HG03139 (cell line): Measurements from ENCODE around the gene NUDC.
A peak's percentile ranks its signal among the peaks of the same experiment; 100 is the strongest.
"Not testable (repeated sequence)": the region's sequence is repeated elsewhere in the genome, so short reads cannot be mapped to it uniquely, and the experiment has no call there.

Experiments
- ATAC-seq: cut with Tn5 transposase; IDR thresholded peaks from one replicate; pipeline ENCODE4 v1.9.1; 2021; ENCODE audit not compliant: unreplicated experiment

The NUDC gene

DNA sequence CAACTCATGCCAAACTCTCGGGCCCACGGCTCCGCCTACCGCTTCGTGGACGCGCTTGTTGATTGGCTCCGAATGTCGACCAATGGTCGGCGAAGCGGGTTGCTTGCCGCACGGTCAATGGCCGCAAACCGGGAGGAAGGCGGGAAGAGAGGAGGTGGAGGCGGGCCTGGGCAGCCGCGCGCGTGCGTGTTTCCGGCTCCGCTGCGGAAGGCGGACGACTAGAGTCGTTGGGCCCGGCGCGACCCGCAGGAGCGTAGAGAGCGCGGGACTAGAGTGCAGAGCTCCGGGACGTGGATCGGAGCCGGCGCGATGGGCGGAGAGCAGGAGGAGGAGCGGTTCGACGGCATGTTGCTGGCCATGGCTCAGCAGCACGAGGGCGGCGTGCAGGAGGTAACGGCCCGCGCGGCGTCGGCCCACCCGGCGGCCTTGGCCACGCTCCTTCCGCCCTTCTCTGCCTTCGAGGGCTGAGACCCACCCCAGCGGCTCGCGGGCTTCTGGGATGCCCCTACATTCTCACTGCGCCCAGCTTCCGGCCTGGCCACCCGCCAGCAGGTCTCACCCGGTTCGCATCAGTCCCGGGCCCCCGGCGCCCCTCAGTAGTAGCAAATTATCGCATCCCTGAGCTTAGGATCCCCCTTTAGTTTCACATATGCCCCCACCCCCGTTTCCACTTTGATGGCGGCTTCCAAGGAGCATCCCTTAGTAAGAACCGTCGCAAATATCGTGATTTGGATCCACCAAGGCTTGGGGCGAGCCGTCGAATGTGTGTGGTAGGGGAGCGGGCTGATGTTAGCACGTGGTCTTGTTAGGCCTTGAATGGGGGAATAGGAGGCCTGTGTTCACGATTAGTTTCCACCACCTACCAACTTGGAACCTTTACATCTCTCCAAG lies at the start of gene NUDC:
Gene NUDC, plus strand, starts transcription at position 204 of the 891 bp plus-strand sequence. Its CDS starts 106 bp downstream, at position 310.
- peak; percentile 95 for ATAC-seq

DNA sequence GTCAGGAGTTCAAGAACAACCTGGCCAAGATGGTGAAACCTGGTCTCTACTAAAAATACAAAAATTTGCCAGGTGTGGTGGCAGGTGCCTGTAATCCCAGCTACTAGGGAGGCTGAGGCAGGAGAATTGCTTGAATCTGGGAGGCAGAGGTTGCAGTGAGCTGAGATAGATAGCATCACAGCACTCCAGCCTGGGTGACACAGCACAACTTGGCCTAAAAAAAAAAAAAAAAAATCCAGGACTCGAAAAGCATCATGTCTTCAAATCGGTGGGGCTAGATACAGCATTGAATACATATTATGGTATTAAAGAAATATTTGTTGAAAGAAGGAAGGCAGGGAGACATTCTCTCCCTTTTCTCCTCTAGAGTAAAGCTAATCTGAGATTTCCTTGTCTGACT lies 48.4 kb upstream of the NUDC start:
- not testable (repeated sequence) for ATAC-seq

DNA sequence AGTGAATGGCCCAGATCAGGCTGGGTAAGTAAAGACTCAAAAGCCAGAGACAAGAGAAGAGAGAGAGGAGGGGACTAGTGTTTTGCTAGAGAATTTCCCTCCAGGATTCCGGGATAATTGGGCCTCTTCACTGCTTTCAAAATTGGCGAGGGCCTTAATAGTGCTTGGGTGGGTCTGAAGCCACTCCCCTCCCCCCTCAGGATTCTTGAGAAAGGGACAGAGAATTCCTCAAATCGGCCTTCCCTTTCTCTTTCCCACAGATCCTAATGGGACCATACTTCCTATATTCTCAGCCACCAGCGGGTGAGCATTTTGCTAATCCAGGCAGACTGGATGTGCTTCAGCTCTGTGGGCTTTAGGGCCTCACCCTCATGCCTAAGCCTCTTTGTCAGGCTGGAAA lies 46.6 kb upstream of the NUDC start:
- no peak for ATAC-seq

DNA sequence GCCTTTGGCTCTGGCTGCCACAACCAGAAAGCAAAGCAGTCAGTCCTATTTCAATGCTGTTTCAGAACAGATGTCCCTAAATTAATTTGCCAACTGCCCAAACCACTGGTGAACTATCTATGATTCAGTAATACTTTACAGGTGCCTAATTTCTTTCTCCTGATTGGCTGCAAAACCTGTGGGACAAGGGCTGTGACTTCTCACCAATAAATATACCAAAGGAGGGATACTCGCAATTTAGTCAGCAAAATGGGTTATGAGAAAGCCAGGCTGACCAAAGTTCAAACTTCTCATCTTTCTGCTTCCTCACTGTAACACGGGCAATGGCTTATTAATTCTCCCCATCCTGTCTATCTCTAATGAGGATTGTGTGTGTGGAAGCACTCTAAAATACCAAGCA lies 44.2 kb upstream of the NUDC start:
- ATAC-seq: no peak

DNA sequence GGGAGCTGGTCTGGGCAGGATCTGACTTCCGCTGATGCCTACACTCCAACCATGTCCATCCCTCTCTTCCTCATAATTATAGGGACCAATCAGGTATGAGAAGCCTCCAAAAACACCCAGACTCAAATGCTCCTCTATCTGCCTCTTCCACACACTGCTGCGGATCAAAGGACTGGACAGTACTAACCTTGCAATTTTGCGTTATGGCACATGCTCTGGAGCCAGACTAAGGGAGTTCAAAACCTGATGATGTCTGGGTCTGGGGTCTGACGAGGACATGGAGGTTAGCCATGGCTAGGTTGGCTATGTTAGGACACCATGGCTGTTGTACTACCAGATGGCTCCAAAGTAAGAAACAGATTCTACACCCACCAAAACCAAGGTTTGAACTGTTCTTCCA lies 41.8 kb upstream of the NUDC start:
- ATAC-seq: no peak

DNA sequence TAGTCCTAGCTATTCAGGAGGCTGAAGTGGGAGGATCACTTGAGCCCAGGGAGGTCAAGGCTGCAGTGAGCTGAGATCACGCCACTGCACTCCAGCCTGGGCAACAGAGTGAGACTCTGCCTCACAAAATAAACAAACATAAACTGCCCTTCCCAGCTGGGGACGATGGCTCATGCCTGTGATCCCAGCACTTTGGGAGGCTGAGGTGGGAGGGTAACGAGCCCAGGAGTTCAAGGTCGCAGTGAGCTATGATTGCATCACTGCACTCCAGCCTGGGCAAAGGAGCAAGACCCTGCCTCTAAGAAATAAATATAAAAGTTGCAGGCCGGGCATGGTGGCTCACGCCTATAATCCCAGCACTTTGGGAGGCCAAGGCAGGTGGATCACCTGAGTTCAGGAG lies 39.9 kb upstream of the NUDC start:
- ATAC-seq: not testable (repeated sequence)

DNA sequence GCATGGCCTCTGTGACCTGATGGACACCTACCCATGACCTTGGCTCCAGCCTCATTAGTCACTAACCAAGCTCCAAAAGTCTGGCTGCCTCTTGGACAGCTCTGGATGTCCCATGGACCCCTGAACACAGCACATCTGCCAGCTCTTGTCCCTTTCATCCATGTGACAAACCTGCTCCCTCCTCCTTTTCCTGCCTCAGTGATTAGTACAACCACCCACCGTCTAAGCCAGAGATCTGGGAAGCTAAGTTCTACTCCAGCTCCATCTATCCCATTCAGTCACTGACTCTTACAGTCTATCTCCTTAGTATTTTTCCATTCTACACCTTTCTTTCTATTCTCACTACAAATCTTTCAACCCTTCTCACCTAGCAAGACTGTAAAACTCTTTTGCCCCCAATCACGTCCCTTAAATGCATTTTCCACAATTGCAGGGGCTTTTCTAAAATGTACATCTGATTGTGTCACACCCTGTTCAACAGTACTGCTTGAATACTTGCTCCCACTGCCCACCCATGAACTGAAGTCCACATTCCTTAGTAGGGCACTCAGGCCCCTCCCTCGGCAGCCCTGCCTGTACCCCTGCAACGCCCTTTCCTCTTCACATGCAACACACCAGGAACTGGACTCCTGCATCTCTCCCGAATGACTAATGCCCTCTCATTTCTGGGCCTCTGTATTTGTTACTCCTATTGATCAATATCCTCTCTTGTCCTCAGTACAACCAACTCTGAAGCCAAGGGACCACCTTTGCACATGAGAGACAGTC lies 38.7 kb upstream of the NUDC start:
- no peak for ATAC-seq

DNA sequence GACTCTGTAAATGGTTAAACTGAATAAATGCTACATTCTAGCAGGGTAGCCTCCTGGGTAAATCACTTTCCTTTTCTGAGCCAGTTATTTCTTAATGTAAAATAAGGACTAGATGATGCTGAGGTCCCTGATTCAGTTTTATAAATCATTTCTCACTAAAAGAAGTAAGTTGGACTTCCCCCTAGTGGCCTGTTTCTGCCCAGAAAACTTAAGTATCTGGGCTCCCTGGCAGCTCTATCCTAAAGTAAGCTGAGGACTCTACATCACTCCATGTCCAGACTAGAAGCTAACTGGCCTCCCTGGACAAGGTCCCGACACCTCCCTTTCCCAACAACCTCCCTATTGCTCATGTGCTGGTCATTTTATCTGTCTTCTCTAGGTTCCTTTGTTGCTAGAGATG lies 34.4 kb upstream of the NUDC start:
- ATAC-seq: no peak

DNA sequence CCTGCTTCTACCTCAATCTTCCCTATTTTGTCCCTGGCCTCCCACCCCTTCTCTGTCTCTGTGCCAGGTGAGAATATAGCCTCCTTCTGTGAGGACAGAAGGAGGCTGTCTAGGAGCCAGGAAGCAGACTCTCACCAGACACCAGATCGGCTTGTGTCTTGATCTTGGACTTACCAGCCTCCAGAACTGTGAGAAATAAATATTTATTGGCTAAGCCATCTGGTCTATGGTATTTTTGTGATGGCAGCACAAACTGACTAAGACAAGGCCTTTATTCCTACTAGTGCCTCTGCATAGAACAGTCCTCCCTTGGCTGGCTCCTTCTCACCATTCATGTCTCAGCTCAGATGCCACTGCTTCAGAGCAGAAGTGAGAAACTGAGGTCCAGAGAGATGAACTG lies 33.3 kb upstream of the NUDC start:
- no peak for ATAC-seq

DNA sequence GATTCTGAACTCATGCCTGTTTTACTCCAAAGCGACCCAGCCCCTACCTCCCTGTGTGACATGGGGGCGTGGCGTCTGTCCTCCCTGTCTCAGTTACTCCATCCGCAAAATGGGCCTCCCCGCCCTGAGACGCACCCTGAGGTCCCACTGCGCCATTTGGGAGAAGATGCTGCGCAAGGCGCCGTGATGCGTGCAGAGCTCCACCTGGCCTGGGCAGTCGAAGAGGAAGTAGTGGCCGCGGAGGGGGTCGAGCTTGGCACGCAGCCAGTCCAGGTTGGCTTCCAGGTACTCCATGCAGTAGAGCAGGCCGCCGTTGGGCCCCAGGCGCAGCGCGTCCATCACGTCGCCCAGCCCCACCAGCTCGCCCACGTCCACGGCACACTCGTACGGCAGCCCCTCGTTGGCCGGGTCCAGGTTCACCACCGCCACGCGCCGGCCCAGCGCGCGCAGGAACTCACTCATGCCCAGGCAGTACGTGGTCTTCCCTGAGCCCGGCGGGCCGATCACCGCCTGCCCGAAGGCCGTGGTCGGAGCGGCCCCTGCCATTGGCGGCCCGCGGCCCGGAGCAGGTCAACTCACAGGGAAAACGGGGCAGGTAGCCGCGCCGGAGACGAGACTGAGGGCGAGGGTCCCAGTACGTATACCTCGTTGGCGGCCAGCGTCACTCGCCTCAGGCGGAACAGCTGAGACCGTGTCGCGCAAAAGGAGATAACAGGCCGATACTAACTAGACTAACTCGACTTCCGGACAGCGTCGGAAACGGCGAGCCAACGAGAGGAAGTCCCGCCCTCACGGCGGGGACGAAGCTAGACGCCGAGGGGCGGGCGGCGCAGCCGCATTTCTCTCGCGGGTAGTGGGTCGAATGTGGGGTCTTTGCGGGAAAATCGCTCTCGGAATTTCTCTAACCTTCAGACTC lies 31.7 kb upstream of the NUDC start, which contains the start of gene GPN2:
Gene GPN2, minus strand, starts transcription at position 733 of the 916 bp plus-strand sequence. Its CDS starts 187 bp downstream, at position 546.
- ATAC-seq: peak; percentile 81

DNA sequence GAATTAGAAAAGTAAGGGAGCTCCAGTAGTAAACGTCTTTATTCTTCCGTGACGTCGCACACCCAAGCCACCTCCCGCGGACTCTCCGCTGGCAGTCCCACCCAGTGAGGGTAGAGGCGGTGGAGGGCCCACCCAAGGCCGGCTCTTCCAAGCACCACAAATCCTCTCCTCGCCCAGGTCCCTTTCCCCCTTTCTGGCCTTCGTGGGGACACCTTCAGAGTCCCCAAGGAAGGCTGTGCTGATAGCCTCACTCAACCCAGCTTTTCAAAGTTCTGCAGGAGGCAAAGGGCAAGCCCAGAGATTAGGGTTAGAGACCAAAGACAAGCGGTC lies 31.1 kb upstream of the NUDC start:
- ATAC-seq: peak; percentile 17

DNA sequence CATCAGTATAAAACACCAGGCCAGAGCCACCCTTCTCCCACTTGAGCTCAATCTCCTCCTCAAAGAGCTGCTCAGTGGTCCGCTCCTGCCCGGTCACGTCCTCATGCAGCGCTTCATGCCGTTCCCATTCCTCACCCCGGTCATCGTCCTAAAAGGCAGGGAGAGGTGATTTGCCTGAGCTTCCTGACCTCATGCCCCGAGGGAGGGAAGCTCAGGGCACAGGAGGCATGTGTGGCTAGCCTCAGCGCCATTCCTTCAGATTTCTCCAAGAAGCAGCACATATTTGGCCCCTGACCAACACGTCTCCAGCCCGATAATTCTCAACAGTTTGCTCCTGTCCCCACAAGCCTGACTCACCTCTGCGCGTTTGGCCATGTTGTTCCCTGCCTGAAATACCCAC lies 27.3 kb upstream of the NUDC start:
- no peak for ATAC-seq

DNA sequence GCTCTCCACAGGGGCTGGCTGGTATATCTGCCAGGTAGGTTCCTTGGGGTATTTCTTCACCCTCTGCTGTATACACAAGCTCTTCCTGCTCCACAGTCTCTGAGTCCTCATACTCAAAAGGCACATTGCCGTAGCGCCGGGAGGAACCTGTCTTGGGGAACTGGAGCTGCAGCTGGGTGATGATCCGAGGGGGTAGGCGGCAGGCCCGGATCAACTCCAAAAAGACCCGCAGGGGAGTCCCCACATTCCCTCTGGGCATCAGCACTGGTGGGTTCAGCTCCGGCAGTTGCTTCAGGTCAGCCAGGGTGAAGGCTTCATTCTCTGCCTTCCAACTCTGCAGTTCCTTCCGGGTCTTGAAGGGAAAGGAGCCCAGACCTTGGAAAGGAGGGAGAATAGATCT lies 24.2 kb upstream of the NUDC start:
- ATAC-seq: no peak

DNA sequence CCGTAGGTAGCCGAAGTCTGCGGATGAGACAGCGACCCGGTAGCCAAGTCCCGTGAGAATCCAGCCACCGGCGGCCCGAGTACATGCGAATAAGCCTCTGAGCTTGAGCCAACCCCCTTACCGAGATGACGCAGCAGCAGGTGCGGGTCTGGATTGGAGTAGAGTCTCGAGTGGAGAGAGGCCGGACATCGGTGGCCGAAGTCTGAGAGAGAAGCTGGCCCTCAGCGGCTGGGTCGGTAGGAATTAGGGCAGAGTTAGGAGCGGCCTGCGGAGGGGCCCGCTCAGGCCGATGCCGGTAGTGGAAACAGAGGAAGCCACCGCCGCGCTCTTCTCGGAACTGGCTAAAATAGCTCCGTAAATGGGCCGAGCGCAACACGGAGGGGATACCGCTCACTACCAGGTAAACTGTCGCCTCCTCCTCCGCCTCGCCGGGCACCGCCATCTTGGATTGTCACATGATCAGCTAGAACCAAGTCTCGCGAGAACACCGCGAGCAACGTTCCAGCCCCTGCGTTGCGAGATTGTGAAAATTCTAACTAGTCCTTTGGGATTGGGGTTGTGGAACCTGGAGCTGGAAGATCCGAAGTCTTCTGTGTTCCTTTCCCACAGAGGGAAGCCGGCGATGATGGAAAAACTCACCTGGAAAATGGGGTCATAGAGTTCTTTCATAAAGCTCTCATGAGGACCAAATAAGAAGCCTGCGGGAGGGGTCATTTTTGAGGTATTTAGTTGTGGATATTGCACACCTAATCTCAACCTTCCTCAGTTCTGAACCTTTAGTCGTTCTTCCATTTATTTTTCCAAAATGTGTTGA lies 21.3 kb upstream of the NUDC start, which contains the start of gene GPATCH3:
Gene GPATCH3, minus strand, starts transcription at position 467 of the 814 bp plus-strand sequence. Its CDS starts 25 bp downstream, at position 442.
- peak; percentile 75 for ATAC-seq

DNA sequence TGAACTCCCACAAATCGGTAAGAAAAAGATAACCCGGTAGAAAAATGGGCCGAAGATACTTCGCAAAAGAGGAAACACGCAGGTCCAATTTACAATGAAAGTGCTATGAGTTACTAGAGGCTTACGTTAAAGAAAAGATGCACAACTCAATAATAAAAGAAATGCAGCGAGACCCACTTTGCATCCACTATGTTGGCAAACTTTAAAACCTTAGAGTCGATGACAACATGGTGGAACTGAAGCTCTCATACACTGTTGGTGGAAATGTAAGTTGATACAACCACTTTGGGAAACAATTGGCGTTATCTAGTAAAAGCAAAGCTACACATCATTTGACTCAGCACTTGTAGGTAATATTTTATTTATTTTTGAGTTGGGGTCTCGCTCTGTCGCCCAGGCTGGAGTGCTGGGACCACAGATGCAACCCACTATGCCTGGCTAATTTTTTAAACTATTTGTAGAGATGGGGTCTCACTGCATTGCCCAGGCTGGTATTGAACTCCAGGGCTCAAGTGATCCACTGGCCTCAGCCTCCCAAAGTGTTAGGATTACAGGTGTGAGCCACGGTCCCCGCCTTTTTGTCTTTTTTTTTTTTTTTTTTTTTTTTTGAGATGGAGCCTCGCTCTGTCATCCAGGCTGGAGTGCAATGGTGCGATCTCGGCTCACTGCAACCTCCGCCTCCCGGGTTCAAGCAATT lies 20.6 kb upstream of the NUDC start:
- no peak for ATAC-seq

DNA sequence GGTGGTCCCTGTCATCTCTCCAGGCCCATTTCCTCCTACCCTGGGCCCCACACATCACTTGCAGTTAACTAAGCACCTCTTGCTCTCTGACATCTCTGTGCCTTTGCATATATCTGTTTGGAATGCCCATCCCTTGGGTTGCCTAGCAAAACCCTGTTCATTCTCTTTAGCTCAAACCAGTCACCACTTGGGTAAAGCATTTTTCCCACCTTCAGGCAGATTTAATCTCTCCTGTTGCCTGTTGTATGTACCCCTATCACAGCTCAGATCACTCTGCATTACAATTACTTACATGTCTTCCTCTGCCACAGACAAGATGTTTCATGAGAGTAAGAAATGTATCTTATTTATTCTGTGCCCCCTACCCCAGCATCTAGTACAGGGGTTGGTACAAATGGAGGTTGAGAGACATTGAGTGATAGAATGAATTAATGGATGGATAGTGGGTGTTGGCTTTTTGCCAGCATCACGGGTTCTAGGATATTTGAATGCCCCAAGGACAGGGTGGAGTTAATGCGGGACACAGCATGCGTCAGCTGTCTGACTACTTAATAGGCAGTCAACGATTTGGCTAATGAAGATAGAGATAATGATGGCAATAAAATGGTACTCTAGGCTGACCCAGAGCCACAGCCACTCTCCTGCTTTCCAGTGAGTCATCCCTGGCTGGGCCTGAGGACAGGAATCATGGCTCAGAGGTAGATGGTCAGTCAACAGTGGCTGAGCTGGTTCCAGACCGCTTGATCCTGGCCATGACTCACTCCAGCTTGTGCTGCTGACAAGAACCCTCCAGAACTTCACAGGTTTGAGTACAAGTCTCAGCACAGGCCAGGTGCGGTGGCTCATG lies 14.2 kb upstream of the NUDC start:
- ATAC-seq: no peak

DNA sequence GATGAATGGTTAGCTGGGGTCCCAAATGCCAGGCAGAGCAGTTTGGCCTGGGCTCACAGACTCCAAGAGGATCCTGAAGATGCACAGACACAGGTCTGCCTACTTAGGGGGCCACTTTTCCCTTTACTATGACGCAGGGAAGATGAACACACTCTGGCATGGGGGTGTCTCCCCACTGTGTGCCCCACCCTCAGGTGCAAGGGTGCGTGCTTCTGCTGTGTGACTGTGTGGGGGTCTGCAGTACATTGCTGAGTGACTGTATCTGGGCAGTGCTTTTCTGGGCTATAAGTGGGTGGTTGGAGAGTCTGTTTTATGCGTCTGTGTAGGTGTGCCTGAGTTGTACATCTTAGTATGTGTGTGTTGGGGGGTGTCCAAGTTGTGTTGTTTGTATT lies 11.6 kb upstream of the NUDC start:
- ATAC-seq: no peak

DNA sequence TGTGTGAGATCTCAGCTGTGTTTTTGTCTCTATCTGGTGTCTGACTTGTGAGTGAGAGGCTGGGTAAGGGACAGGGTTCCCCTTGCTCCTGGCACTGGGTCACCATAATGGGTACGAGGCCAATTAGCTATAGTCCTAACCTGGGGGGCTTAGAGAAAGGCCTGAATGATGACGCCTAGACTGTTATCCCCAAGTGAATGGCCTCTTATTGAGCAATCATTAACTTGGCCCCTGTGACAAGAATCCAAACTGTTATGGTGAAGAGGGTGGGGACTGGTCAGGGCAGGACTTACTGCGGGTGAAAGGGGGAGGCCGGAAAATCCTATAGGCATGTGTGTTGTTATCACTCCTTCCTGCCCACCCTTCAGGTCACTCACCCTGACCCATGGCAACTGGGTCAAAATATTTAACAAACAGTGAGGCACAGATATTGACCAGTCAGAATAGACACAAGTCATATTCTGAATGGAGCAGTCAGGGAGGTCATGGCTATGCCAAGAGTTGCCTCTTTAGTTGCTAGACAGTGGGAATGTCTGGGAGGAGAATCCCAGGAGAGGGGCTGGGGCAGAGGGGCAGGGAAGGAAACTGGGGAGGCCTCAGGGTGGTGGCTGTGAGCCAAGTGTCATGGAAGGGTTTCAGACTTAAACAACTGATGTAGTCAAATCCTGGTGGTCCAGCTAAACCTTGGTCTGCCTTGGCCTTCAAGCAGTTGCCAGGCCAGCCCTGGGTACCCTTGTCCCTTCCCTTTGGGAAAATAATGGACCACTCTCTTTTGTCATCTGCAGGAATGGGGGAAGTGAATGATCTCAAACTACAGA lies 11.0 kb upstream of the NUDC start:
- no peak for ATAC-seq
